BE2C (cell line): Measurements from ENCODE around the gene GAREM1.
"Not testable (repeated sequence)": the region's sequence is repeated elsewhere in the genome, so short reads cannot be mapped to it uniquely, and the experiment has no call there.

ENCODE experiments used
- DNase-seq: peaks from one replicate; pipeline ENCODE4 v3.0.0-alpha.2; 2020
- H3K27me3 ChIP-seq: fragments of 250-450 bp; sonication (Bioruptor Pico); 2 replicates; pipeline ENCODE4 v1.5.1; 2020; ENCODE audit warnings: mild to moderate bottlenecking
- H3K36me3 ChIP-seq: fragments of 250-450 bp; sonication (Bioruptor Pico); 2 replicates; pipeline ENCODE4 v1.5.1; 2020; ENCODE audit warnings: mild to moderate bottlenecking
- H3K4me1 ChIP-seq: fragments of 250-450 bp; sonication (Bioruptor Pico); 2 replicates; pipeline ENCODE4 v1.5.1; 2020
- H3K4me3 ChIP-seq: 2 replicates; pipeline ENCODE4 v1.5.1; 2011; ENCODE audit warnings: low read depth, low read length
- H3K9me3 ChIP-seq: fragments of 250-450 bp; sonication (Bioruptor Pico); 2 replicates; pipeline ENCODE4 v1.5.1; 2020
- TF ChIP-seq, protein P1 (sequence below): IDR thresholded peaks from 2 replicates; pipeline ENCODE4 v1.5.1; 2012; ENCODE audit warnings: mild to moderate bottlenecking, low read depth, low read length

Gene GAREM1

DNA sequence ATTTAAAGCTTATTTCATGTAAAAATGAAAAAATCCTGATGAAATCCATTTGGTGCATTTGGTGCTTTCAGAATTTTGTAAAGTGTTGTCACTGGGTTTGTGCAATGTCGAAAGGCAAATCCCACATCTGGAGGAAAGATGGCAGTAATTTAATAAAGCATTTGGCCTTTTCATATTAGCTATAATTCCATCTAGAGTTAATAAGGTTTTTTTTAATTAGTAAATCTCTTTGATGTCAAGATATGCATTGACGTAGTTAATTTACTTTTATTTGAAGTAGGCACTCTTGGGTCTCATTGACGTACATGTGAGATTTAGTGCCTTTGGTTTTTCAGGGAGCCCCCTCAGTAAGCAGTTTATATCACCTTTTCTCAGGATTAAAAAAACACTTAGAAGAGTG is 12.3 kb upstream of the GAREM1 start:
- no peaks in the 10 kb centered on the region for H3K9me3 ChIP-seq
- TF ChIP-seq, protein P1, sequence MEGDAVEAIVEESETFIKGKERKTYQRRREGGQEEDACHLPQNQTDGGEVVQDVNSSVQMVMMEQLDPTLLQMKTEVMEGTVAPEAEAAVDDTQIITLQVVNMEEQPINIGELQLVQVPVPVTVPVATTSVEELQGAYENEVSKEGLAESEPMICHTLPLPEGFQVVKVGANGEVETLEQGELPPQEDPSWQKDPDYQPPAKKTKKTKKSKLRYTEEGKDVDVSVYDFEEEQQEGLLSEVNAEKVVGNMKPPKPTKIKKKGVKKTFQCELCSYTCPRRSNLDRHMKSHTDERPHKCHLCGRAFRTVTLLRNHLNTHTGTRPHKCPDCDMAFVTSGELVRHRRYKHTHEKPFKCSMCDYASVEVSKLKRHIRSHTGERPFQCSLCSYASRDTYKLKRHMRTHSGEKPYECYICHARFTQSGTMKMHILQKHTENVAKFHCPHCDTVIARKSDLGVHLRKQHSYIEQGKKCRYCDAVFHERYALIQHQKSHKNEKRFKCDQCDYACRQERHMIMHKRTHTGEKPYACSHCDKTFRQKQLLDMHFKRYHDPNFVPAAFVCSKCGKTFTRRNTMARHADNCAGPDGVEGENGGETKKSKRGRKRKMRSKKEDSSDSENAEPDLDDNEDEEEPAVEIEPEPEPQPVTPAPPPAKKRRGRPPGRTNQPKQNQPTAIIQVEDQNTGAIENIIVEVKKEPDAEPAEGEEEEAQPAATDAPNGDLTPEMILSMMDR = no peak
- no peaks in the 10 kb centered on the region for H3K36me3 ChIP-seq
- no peaks in the 10 kb centered on the region for H3K27me3 ChIP-seq
- no peaks in the 10 kb centered on the region for H3K4me1 ChIP-seq
- DNase-seq = no peak
- no peak overlapping the region for H3K4me3 ChIP-seq

DNA sequence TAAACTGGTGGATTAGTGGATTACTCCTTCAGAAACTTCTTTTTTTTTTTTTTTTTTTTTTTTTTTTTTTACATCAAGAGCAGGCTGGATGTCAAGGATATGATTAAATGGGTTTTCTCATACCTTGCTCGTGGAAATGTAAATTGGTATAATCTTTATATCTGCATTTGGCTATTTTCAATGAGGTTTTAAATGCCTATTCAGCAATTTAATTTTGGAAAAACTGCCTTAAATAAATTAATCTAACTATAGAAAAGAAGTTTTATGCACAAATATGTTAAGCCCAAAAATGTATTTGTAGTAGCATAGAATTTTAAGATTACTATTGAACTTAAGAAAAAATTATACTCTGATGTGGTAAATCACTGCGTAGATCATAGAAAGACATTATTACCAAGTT is 11.4 kb upstream of the GAREM1 start:
- TF ChIP-seq, protein P1 = no peak
- no peaks in the 10 kb centered on the region for H3K36me3 ChIP-seq

DNA sequence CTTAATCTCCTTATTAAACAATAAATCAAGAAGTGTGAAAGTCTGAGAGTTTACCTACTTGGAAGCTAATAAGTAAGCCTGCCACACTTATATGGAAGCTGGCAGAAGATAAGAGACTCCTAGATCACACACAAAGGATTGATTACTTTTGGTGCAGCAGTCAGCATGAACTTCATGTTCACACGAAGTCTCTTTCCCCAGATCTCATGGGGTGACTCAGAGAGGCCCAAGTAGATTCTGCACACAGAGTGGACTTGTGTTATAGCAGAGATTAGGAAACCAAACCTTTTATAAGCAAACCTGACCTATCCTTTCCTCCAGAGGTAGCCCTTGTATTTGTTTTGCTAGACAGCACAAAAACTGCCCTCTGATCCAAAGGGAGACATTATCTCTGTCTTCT is 9.9 kb upstream of the GAREM1 start:
- Histone ChIP-seq H3K4me3 (no peak overlapping the region), H3K27me3 (no peaks in the 10 kb centered on the region), H3K9me3 (no peaks in the 10 kb centered on the region), H3K4me1 (no peaks in the 10 kb centered on the region), H3K36me3 (no peaks in the 10 kb centered on the region)
- TF ChIP-seq, protein P1 = no peak
- DNase-seq = no peak

More for the DNA sequence above, 11.4 kb upstream of the GAREM1 start:
- Histone ChIP-seq H3K4me3 (no peak overlapping the region), H3K4me1 (no peaks in the 10 kb centered on the region), H3K27me3 (no peaks in the 10 kb centered on the region), H3K9me3 (no peaks in the 10 kb centered on the region)
- no peak for DNase-seq

DNA sequence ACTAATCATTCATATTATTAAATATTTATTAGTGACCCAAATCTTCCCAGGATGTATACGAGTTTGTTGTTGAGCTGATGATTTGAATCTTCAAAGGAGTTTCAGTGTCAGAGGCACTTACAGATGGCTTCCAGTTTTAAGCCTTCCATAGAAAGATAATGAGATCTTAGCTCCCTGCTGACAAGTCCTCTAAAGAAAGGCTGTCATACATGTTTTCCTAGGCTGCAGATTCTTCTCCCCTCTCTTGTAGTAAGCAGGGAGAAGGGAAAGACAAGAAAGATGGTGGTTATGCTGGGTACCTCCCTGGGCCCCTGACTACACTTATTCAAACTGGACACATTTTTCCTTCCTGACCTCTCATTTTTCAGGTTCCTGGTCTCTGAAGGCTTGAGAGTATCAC is 8.1 kb upstream of the GAREM1 start:
- no peaks in the 10 kb centered on the region for H3K4me1 ChIP-seq
- H3K4me3 ChIP-seq = no peak overlapping the region
- no peaks in the 10 kb centered on the region for H3K27me3 ChIP-seq
- H3K36me3 ChIP-seq = no peaks in the 10 kb centered on the region
- no peaks in the 10 kb centered on the region for H3K9me3 ChIP-seq
- DNase-seq = no peak
- TF ChIP-seq, protein P1 = no peak

DNA sequence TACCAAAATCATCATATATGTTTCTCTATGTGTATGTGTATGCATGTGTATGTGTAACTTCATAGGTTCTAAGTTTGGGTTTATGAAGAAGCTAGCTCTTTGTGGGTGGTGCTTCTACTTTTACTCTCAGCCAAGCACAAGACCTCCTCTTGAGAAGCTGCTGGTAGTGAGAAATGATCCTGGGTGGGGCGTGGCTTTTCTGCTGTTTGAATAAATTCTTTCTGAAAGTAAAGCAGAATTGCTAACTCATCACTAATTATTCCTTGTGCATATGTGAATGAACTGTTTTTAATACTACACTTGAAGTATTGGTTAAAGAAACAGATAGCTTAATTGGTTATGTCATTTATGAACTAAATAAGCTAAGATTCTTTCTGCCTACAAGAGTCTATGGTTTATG is 7.6 kb upstream of the GAREM1 start:
- no peaks in the 10 kb centered on the region for H3K27me3 ChIP-seq
- no peaks in the 10 kb centered on the region for H3K36me3 ChIP-seq
- no peak for DNase-seq
- H3K9me3 ChIP-seq = no peaks in the 10 kb centered on the region
- TF ChIP-seq, protein P1 = no peak
- no peaks in the 10 kb centered on the region for H3K4me1 ChIP-seq
- no peak overlapping the region for H3K4me3 ChIP-seq

DNA sequence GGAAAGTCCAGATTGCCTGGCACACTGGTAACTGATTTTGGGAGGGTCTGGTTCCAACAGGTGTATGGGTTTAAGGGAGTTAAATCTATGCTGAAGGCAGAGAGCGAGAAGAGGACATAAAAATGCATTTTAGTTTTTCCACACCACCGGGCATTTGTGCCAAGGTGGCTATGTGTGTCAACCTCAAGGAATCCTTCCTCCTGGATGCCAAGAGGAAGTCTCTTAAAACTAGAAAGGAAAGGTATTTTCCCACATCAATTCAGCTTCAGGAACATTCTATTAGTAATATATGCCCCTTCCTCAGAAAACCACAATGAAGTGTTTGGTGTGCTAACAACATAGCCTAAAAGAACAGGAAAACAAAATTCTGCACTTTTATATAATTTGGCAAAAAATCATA is 5.4 kb upstream of the GAREM1 start:
- Histone ChIP-seq H3K36me3 (no peaks in the 10 kb centered on the region), H3K27me3 (peaks cover 4% of the 10 kb centered on the region), H3K4me1 (no peaks in the 10 kb centered on the region), H3K4me3 (no peak overlapping the region), H3K9me3 (no peaks in the 10 kb centered on the region)
- TF ChIP-seq, protein P1 = no peak
- no peak for DNase-seq

DNA sequence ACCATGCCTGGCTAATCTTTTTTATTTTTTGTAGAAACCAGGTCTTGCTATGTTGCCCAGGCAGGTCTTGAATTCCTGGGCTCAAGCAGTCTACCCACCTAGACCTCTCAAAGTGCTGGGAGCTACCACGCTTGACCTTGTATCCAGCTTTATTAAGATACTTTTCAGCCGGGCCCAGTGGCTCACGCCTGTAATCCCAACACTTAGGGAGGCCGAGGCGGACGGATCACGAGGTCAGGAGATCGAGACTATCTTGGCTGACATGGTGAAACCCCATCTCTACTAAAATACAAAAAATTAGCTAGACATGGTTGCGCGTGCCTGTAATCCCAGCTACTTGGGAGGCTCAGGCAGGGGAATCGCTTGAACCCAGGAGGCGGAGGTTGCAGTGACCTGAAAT is 4.4 kb upstream of the GAREM1 start:
- H3K27me3 ChIP-seq, H3K4me1 ChIP-seq, DNase-seq, H3K36me3 ChIP-seq, H3K9me3 ChIP-seq, H3K4me3 ChIP-seq: not testable (repeated sequence)
